Tibial artery (tissue), 4 donors: ENCODE results near the gene SLC30A4.

Source experiments
- DNase-seq, 2 donors: peaks; one replicate each; pipeline ENCODE4 v3.0.0-alpha.2; 2019
- H3K27ac ChIP-seq, 2 donors: fragments of 200-600 bp; sonication (generic) in 1 of 2; 1 replicate in 1 of 2; 2 replicates in 1 of 2; pipeline ENCODE4 v1.5.1; 2018 to 2019; ENCODE audit warnings: mild to moderate bottlenecking in 1 of 2
- H3K27me3 ChIP-seq, 2 donors: fragments of 200-600 bp; sonication (generic) in 1 of 2; one replicate each; pipeline versions ENCODE4 v1.5.1 to v1.6.0; 2016 to 2019
- H3K36me3 ChIP-seq, 3 donors: fragments of 200-600 bp; sonication (generic) in 2 of 3; one replicate each; pipeline ENCODE4 v1.5.1; 2016 to 2019; ENCODE audit warnings: mild to moderate bottlenecking in 2 of 3
- H3K4me1 ChIP-seq, 4 donors: fragments of 200-600 bp; sonication (generic) in 2 of 4; 1 replicate in 3 of 4; 2 replicates in 1 of 4; pipeline ENCODE4 v1.5.1; 2016 to 2019
- H3K4me3 ChIP-seq, 2 donors: fragments of 200-600 bp; sonication (generic) in 1 of 2; 1 replicate in 1 of 2; 2 replicates in 1 of 2; pipeline ENCODE4 v1.5.1; 2018 to 2019; ENCODE audit warnings: mild to moderate bottlenecking in 2 of 2
- H3K9me3 ChIP-seq, 3 donors: fragments of 200-600 bp; sonication (generic) in 1 of 3; one replicate each; pipeline ENCODE4 v1.5.1; 2016 to 2019
- CTCF ChIP-seq, 2 experiments: fragments of 200-600 bp in 1 of 2; fragments of 450-650 bp in 1 of 2; IDR thresholded peaks; one replicate each; pipeline ENCODE4 v1.5.1; 2017 to 2019; ENCODE audit warnings: antibody characterized with exemption in 2 of 2, mild to moderate bottlenecking in 1 of 2, moderate library complexity in 1 of 2
- intact Hi-C: fragments of 100-400 bp; cut with DNase I; formaldehyde crosslinking; loops from one replicate; pipeline ENCODE4 v1.15.0; 2023; ENCODE audit warnings: low total_unique reads

Gene SLC30A4

GRCh38 chr15:45441036-45441435 lies 81.5 kb downstream of the SLC30A4 start:
- TF ChIP-seq CTCF (IDR thresholded peaks at IDR 0.05) = no peak
- no peaks in the 10 kb centered on the region for H3K36me3 ChIP-seq
- H3K27ac ChIP-seq = no peak overlapping the region
- no peaks in the 10 kb centered on the region for H3K9me3 ChIP-seq
- no peak overlapping the region for H3K4me3 ChIP-seq
- H3K4me1 ChIP-seq = no peaks in the 10 kb centered on the region
- intact Hi-C loops = no loop called here
- H3K27me3 ChIP-seq = peaks cover 0 to 5% of the 10 kb centered on the region in 2 donors
- DNase-seq = no peak

GRCh38 chr15:45439521-45440260 lies 82.9 kb downstream of the SLC30A4 start:
- Histone ChIP-seq H3K9me3 (no peaks in the 10 kb centered on the region), H3K27me3 (no peaks in the 10 kb centered on the region), H3K27ac (no peak overlapping the region), H3K4me3 (no peak overlapping the region), H3K4me1 (no peaks in the 10 kb centered on the region), H3K36me3 (no peaks in the 10 kb centered on the region)
- no peak for DNase-seq
- intact Hi-C loops = no loop called here
- no peak for TF ChIP-seq CTCF (IDR thresholded peaks at IDR 0.05)

- no peak for TF ChIP-seq CTCF (IDR thresholded peaks at IDR 0.05)
- DNase-seq = no peak
- no peak overlapping the region for H3K4me3 ChIP-seq
- no peaks in the 10 kb centered on the region for H3K27me3 ChIP-seq
- intact Hi-C loops = no loop called here
- peaks cover 0 to 3% (median 1%) of the 10 kb centered on the region in 4 donors for H3K4me1 ChIP-seq
- no peak overlapping the region for H3K27ac ChIP-seq
- H3K36me3 ChIP-seq = no peaks in the 10 kb centered on the region
- H3K9me3 ChIP-seq = no peaks in the 10 kb centered on the region
Measured at GRCh38 chr15:45435124-45435903, 87.2 kb downstream of the SLC30A4 start.

GRCh38 chr15:45434078-45434567 lies 88.4 kb downstream of the SLC30A4 start:
- no peak for TF ChIP-seq CTCF (IDR thresholded peaks at IDR 0.05)
- Histone ChIP-seq H3K4me1 (peaks cover 0 to 7% (median 2%) of the 10 kb centered on the region in 4 donors), H3K36me3 (no peaks in the 10 kb centered on the region), H3K27me3 (peaks cover 0 to 4% of the 10 kb centered on the region in 2 donors), H3K9me3 (no peaks in the 10 kb centered on the region), H3K4me3 (no peak overlapping the region), H3K27ac (no peak overlapping the region)
- no peak for DNase-seq
- intact Hi-C loops = no loop called here

- Histone ChIP-seq H3K4me3 (no peak overlapping the region), H3K27ac (no peak overlapping the region), H3K36me3 (no peaks in the 10 kb centered on the region), H3K27me3 (peaks cover 0 to 4% of the 10 kb centered on the region in 2 donors), H3K9me3 (no peaks in the 10 kb centered on the region), H3K4me1 (peaks cover 0 to 7% (median 2%) of the 10 kb centered on the region in 4 donors)
- TF ChIP-seq CTCF (IDR thresholded peaks at IDR 0.05) = no peak
- intact Hi-C loops = no loop called here
- no peak for DNase-seq
Measured at GRCh38 chr15:45431511-45431910, 91.0 kb downstream of the SLC30A4 start.
